Suppressor macrophage treated with lipopolysaccharide for 1 hour (primary cell): ENCODE data around the gene CDC14B.

Experiments
- DNase-seq, 3 donors: peaks; one replicate each; pipeline ENCODE4 v3.0.0-alpha.2; 2020 to 2022

The CDC14B gene

DNA sequence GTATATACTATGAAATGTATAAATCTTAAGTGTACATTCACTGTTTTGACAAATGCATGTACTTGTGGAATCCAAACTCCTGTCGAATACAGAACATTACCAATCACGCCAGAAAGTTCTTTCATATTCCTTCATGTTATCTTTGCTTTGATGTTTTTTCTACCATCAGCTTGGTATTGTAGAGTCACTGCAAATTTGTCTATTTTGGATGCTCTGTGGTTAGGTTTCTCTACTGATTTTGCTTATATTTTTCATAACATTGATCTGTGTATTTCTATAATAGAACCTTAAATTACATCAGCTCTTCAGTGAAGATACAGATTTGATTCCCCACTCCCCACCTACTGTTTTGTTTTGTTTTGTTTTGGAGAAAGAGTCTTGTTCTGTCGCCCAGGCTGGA is 138.9 kb downstream of the CDC14B start:
- DNase-seq: no peak

DNA sequence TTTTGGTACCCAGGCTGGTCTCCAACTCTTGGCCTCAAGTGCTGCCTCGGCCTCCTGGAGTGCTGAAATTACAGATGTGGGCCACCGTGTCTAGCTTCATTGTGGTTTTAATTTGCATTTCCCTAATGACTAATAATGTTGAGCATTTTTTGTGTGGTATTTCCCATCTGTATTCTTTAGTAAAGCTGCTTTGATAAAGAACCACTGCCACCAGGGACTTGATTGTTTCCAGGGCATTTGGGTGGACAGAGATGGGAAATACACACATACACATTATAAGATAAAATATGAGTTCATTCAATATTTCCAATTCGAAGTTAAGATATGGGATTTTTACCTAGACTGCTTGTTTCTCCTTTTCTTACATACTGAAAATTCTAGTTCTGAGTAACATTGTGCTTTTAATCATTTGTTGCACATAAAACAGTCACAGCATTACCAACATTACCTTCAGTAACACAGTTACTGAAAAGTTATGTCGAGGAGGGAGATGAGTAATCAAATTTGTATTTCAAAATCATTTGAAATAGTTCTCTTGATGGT is 140.7 kb downstream of the CDC14B start:
- DNase-seq: peak in 2 of 3 donors; percentile 33 to 34

DNA sequence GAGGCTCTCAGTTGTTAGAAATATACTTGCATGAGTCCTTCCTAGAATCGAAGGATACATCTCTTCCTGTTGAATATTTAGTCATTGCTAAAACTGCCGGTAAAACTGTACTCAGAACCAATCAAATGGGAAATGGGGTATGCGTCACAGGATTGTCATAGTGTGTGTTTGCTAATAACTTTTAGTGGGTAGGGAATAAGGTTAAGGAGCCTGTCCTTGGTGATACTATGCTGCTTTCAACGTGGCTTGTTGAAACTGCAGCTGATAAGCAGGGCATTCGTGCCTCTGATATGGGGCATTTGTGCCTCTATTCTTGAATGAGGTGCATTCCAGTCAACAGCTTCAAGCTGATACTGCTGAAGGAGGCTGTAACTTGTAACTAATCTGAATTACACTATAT is 143.1 kb downstream of the CDC14B start:
- DNase-seq: no peak

DNA sequence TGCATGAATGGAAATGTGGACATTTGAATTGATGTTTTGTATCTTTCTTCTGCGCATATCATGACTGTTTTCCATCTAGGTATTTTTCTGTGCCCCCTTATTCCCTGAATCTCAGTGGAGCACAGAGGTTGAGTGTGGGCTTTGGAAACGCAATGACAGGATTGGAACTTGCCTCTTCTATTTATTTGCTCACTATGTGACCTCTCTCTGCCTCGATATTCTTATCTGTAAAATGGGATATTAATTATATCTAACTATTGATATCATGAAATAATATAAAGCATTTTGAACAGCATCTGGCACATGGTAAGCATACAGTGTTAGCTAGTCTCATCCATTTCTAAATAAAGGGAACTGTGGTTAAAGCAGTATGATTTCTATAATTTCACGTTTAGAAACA is 143.6 kb downstream of the CDC14B start:
- no peak for DNase-seq

DNA sequence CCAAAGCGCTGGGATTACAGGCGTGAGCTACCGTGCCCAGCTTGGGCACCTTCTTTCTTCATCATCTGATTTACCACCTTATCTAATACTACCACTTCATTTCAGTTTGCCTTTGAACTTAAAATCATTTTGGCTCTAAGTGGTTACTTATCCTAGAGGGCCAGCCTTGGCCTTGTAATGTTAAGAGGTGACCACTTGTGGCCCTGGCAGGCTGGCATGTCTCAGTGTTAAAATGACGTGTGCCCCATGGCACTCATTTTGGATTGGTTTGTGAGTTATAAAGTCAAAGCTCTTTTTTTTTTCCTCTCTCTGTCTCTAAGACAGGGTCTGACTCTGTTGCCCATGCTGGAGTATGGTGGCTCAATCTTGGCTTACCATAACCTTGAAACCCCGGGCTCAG is 151.9 kb downstream of the CDC14B start:
- no peak for DNase-seq

DNA sequence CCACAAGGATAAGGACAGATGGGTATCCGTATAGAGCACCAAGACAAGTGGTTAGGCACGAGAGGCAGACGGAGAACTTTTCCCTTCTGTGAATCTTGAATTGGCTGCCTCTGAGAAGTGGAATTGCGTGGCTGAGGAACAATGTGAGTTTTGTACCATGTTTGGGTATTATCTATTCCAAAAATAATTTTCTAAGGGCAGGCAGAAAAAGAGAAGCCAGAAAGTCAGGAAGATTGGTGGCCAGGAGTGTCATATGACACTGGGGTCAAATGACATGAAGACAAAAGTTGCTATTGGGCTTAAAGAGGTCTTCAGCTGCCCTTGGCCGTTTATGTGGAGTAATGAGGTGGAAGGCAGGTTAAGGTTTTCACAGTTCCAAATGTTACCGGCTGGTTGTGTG is 155.2 kb downstream of the CDC14B start:
- no peak for DNase-seq

DNA sequence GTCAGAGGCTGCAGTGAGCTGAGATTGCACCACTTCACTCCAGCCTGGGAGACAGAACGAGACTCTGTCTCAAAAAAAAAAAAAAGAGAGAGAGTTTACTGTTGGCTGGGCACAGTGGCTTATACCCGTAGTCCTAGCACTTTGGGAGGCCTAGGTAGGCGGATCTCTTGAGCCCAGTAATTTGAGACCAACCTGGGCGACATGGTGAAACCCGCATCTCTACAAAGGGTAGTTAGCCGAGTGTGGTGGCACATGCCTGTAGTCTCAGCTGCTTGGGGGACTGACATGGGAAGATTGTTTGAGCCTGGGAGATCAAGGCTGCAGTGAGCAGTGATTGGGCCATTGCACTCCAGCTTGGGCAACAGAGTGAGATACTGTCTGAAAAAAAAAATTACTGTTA is 157.1 kb downstream of the CDC14B start:
- DNase-seq: no peak

DNA sequence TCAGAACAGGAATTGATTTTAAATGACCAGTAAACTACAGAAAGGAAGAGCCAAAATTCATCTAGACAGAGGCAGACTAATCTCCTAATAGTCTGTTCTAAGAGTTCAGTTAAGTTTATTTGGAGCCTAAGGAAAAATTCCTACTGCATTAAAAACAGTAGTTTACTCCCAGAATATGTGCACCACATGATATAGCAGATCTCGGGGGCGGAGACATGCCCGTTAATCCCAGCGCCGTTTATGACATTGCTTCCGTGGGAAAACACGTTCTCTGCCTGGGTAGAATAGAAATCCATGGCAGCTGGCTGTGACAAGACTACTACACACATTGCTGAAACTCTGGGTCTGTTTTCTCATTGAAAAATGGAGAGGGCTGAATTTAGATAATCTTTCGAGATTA is 158.3 kb downstream of the CDC14B start:
- DNase-seq: no peak

DNA sequence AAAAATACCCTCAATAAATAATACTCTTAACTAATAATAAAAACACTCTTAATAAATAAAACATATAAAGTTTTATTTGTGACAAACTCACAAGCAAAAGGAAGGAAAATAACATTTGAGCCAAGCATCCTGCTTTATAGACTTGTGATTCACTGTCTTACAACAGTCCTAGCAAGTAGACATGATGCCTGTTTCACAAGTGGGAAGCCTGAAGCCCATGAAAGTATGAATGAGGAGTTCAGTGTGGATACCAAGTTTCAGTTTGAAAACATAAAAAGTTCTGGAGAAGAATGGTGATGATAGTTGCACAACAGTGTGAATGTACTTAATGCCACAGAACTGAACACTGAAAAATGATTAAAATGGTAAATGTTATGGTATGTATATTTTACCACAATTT is 158.8 kb downstream of the CDC14B start:
- no peak for DNase-seq

DNA sequence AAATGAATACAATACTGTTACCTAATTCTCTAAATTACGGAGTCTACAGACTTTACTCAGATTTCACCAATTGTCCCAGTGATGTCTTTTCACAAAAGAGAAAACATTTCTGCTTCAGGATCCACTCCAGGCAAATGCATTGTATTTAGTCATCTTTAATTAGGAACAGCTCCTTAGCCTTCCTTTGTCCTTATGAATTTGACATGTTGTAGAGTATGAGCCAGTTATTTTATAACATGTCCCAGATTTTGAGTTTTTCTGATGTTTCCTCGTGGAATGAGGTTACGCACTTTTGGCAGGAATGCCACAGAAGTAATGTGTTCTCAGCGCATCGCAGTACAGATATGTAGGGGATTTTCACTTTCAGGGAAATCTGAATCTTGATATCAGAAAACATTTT is 159.2 kb downstream of the CDC14B start:
- no peak for DNase-seq

DNA sequence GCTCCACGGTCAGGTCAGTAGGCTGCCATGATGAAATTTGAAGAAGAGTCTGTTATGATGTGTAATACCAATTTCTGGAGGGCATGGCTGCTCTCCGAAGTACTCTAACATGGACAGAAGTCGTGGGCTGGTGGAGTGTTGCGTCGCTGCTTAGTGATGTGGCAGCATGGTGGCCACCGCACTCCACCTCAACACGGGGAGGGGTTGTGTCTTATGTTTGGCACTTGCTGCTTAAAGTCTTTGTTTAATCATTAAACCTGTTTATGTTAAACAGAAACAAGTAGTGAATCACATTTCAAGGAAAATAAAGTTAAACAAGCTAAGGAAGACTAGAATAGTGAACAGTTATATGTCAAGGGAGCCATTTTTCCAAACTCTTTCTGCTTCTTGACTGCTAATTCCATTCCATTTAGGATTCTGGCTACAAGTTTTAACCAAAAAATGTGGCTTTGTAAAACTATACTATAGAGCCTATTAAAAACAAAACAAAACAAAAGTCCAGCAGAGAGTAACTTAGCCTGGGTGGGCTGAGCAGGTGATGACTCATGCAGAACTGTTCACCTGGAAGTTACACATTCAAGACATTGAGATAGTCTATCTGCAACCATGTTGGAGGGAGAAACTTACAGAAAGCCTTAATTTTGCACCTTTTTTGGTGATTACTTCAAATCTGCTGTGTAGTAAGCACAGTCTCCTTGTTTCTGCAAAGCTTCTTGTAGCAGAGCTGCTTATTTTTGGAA is 160.2 kb downstream of the CDC14B start:
- DNase-seq: no peak

DNA sequence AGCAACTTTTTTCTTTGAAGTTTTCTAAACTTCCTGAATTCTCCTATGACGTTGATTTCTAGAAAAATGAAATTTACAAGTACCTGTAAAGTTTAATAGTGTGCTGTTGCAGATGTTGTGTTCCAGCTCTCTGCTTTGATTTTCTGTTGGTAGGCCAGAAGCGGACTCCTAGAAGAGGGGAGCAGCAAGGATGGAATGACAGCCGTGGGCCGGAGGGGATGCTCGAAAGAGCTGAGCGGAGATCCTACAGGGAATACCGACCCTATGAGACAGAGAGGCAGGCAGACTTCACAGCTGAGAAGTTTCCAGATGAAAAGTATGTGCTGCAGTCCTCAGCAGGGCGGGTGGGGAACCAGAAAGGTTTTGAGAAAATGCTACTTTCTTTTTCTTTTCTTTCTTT is 161.4 kb downstream of the CDC14B start:
- no peak for DNase-seq

DNA sequence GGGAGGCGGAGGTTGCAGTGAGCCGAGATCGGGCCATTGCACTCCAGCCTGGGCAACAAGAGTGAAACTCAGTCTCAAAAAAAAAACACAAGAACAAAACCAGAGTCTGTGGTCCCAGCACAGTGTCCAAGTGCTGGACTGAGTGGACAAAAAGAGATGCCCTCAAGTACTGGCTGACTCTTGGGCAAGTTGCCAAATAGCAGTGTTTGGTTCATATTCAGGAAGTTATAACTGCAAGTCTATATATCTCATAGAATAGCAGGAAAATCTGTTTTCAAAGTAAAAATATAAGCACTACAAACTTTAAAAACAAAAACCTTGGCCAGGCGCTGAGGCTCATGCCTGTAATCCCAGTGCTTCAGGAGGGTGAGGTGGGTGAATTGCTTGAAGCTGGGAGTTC is 162.4 kb downstream of the CDC14B start:
- DNase-seq: peak in 1 of 3 donors; percentile 24

DNA sequence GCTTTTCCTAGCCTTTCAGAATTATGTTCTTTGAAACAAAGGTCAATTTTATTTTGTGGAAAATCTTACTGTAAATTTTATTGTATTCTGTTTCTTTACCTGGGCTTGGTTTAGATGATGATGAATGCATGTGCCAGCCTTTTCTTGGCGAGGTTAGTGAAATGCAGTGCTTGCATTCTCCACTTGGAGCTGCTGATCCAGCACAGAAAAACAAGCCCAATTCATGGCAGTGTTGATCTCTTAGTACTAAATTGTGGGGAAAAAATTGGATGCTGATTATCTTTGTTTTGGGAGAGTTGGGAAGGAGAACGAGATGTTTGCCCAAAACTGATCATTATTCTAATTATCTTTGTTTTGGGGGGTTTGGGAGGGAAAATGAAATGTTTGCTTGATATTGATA is 166.0 kb downstream of the CDC14B start:
- peak in 1 of 3 donors; percentile 11 for DNase-seq

DNA sequence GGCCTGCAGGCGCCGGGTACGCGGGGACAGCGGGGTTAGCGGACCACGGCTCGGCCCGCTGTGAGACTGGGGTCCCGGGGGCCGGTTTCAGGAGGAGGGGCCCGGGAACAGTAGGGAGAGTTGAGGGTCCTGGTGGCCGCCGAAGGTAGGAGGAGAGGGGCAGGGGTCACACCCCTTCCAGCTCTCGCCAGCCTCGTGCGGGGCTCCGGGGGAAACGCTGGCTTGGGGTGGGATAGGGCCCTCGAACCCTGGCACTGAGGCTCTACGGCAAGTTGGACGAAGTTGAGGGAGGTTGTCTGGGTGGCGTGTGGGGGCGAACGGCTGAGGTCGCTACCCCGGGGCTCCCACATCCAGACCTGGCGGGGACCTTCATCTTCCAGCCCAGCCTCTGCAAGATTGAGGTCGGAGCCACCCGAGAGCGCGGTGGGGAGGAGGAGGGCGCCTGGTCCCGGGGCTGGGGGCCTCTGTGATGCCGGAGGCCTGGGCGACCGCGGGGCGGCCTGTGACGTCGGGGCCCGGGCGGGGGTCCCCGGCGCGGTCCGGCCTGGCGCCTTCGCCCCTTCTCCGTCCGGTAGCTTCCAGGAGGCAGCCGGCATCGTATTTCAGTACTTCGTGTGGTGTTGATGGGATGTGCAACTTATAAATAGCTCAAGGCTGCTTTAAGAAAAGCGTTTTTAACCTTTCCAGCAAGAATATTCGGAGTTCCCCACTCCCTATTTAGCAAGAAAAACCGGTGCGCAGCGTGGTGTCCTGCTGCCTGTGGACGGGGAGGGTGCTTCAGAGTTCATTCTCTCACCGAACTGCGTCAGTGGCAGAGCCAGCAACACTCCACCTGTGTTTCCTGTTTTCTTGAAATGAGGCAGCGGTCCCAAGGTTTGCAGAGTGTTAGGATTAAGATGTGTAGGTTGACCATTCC is 168.8 kb downstream of the CDC14B start:
- peak; percentile 15 to 20 (median 19) for DNase-seq
